Astrocyte of the cerebellum (primary cell): ENCODE measurements around the gene TNPO1.

Source experiments
- DNase-seq: peaks from one replicate; pipeline ENCODE4 v3.0.0-alpha.2; 2011; ENCODE audit warnings: low read depth
- H3K4me3 ChIP-seq: 2 replicates; pipeline ENCODE4 v1.5.1; 2011; ENCODE audit warnings: mild to moderate bottlenecking, low read depth, low read length, moderate library complexity
- CTCF ChIP-seq: IDR thresholded peaks from 2 replicates; pipeline ENCODE4 v1.5.1; 2012; ENCODE audit warnings: low read length, low read depth, moderate library complexity, mild to moderate bottlenecking; ENCODE audit errors: missing control alignments
- in situ Hi-C: cut with HindIII; loops from 2 replicates; pipeline ENCODE4 v1.10.0; 2017; ENCODE audit warnings: low sequenced_read_pairs

Gene TNPO1

GRCh38 chr5:72831685-72832084 lies 15.2 kb downstream of the TNPO1 start:
- TF ChIP-seq CTCF = no peak
- in situ Hi-C loops = no loop called here
- DNase-seq = no peak
- H3K4me3 ChIP-seq = no peak overlapping the region

- no peak overlapping the region for H3K4me3 ChIP-seq
- in situ Hi-C loops = no loop called here
- no peak for TF ChIP-seq CTCF
- no peak for DNase-seq
Observed at GRCh38 chr5:72834924-72835323, 18.5 kb downstream of the TNPO1 start.

GRCh38 chr5:72835633-72836032 lies 19.2 kb downstream of the TNPO1 start:
- no peak for DNase-seq
- H3K4me3 ChIP-seq = no peak overlapping the region
- TF ChIP-seq CTCF = no peak
- in situ Hi-C loops = no loop called here

- no peak for TF ChIP-seq CTCF
- in situ Hi-C loops = no loop called here
- no peak overlapping the region for H3K4me3 ChIP-seq
- no peak for DNase-seq
Observed at GRCh38 chr5:72836810-72837209, 20.3 kb downstream of the TNPO1 start.

- no peak overlapping the region for H3K4me3 ChIP-seq
- in situ Hi-C loops = no loop called here
- no peak for DNase-seq
- TF ChIP-seq CTCF = no peak
Observed at GRCh38 chr5:72837524-72838096, 21.1 kb downstream of the TNPO1 start.

- H3K4me3 ChIP-seq = no peak overlapping the region
- no peak for TF ChIP-seq CTCF
- DNase-seq = no peak
- in situ Hi-C loops = no loop called here
Observed at GRCh38 chr5:72840041-72840440, 23.6 kb downstream of the TNPO1 start.
